ENCODE data around the gene CD8A.

DNA sequence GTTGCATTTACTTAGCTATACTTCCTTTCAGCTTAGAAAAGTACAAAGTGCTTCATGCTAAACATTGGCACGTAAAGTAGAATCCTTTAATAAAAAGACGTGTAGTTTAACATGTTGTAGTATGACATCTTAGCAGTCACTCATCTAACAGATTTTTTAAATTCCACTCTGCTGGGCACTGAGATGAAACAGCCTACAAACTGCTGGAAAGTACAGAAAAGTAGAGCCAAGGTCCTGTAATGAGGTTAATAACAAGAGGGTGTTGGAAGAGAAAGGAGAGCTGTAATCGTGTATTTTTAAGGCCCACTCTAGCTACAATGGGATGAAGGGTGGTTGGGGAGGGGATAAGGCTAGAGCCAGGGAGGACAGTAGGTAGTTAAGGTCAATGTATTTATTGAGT lies 10.7 kb downstream of the CD8A start:
- TF ChIP-seq CTCF (IDR thresholded peaks at IDR 0.05; ENCODE audit: low read depth, low read length, poor library complexity, severe bottlenecking) (no peak), EZH2phosphoT487 (IDR thresholded peaks at IDR 0.05; ENCODE audit: borderline replicate concordance, low read length) (no peak)
